GM21825 (cell line): Measurements from ENCODE around the gene ST14.
A peak's percentile ranks its signal among the peaks of the same experiment; 100 is the strongest.

Source experiments
- ATAC-seq: cut with Tn5 transposase; IDR thresholded peaks from one replicate; pipeline ENCODE4 v1.9.1; 2021; ENCODE audit warnings: mild to moderate bottlenecking, moderate library complexity; ENCODE audit not compliant: unreplicated experiment

Gene ST14

GRCh38 chr11:130159657-130160497 lies at the start of gene ST14:
TSS of gene ST14 (plus strand) at chr11:130159782. CDS start at chr11:130159980, 198 bp downstream.
- no peak for ATAC-seq

- ATAC-seq = no peak
Measured at GRCh38 chr11:130110339-130111108, 49.1 kb upstream of the ST14 start.

GRCh38 chr11:130112071-130112830 lies 47.3 kb upstream of the ST14 start:
- no peak for ATAC-seq

- no peak for ATAC-seq
Measured at GRCh38 chr11:130114281-130114680, 45.3 kb upstream of the ST14 start.

- no peak for ATAC-seq
Measured at GRCh38 chr11:130114726-130115125, 44.9 kb upstream of the ST14 start.

GRCh38 chr11:130115218-130115617 lies 44.4 kb upstream of the ST14 start:
- ATAC-seq = no peak

GRCh38 chr11:130118165-130118564 lies 41.4 kb upstream of the ST14 start:
- peak; percentile 75 for ATAC-seq

- peak; percentile 76 for ATAC-seq
Measured at GRCh38 chr11:130118636-130119387, 40.8 kb upstream of the ST14 start.

- ATAC-seq = no peak
Measured at GRCh38 chr11:130120045-130120444, 39.5 kb upstream of the ST14 start.

- ATAC-seq = no peak
Measured at GRCh38 chr11:130121445-130121978, 38.1 kb upstream of the ST14 start.

- no peak for ATAC-seq
Measured at GRCh38 chr11:130122141-130122575, 37.4 kb upstream of the ST14 start.

- no peak for ATAC-seq
Measured at GRCh38 chr11:130123414-130124040, 36.1 kb upstream of the ST14 start.

GRCh38 chr11:130124096-130124495 lies 35.5 kb upstream of the ST14 start:
- ATAC-seq = no peak

- ATAC-seq = no peak
Measured at GRCh38 chr11:130125638-130126037, 33.9 kb upstream of the ST14 start.

- no peak for ATAC-seq
Measured at GRCh38 chr11:130126516-130126915, 33.1 kb upstream of the ST14 start.

GRCh38 chr11:130127509-130127908 lies 32.1 kb upstream of the ST14 start:
- ATAC-seq = no peak

- no peak for ATAC-seq
Measured at GRCh38 chr11:130128626-130129025, 31.0 kb upstream of the ST14 start.

- no peak for ATAC-seq
Measured at GRCh38 chr11:130129922-130130321, 29.7 kb upstream of the ST14 start.

- ATAC-seq = peak; percentile 86
Measured at GRCh38 chr11:130131961-130132850, 27.4 kb upstream of the ST14 start.
